ENCODE results near the gene PTPN20. TPM values are rescaled to one million over a fixed set of nuclear protein-coding genes. Genes with fewer than 3 reads are reported as not detected.
A peak's percentile ranks its signal among the peaks of the same experiment; 100 is the strongest.

Gene PTPN20
- total and polyA plus RNA-seq, 11 donors = 4.0 to 18.1 (median 13.3) TPM

- peaks cover 0 to 13% (median 0%) of the 10 kb centered on the region in 12 donors for H3K4me1 ChIP-seq
- DNase-seq = peak in 2 of 5 donors; percentile 28 to 51
- H3K27ac ChIP-seq = peak overlapping the region in 4 of 12 donors; percentile 6 to 84 (median 52)
- H3K4me3 ChIP-seq = no peak overlapping the region
- no peaks in the 10 kb centered on the region for H3K36me3 ChIP-seq
- 21 to 27% (median 26%) methylated on average over 11 to 12 of the region's 12 CpGs for WGBS, 4 donors
- no peaks in the 10 kb centered on the region for H3K9me3 ChIP-seq
- no peaks in the 10 kb centered on the region for H3K27me3 ChIP-seq
- peak; percentile 37 to 87 (median 78) for ATAC-seq
- no peak for TF ChIP-seq POLR2A (IDR thresholded peaks at IDR 0.05)
- intact Hi-C loops (cut with DNase I) = no loop called here
These were observed 127.8 kb downstream of the PTPN20 start for GRCh38 chr10:47038881-47039561.

- Histone ChIP-seq H3K27ac (peak overlapping the region in 4 of 12 donors; percentile 6 to 84 (median 52)), H3K9me3 (no peaks in the 10 kb centered on the region), H3K4me3 (no peak overlapping the region), H3K36me3 (no peaks in the 10 kb centered on the region), H3K4me1 (peaks cover 0 to 13% (median 0%) of the 10 kb centered on the region in 12 donors), H3K27me3 (no peaks in the 10 kb centered on the region)
- TF ChIP-seq POLR2A (IDR thresholded peaks at IDR 0.05) = no peak
- no peak for TF ChIP-seq CTCF (IDR thresholded peaks at IDR 0.05)
- ATAC-seq = no peak
- 37 to 56% (median 45%) methylated on average over 4 of the region's 4 CpGs; no CpG with 5 or more reads in 1 of the 4 donors for WGBS, 4 donors
- intact Hi-C loops (cut with DNase I) = no loop called here
- no peak for DNase-seq
These were observed 128.3 kb downstream of the PTPN20 start for GRCh38 chr10:47039562-47039913.

GRCh38 chr10:47040041-47040491 is 128.8 kb downstream of the PTPN20 start:
- ATAC-seq = no peak
- Histone ChIP-seq H3K4me3 (no peak overlapping the region), H3K27ac (peak overlapping the region in 2 of 12 donors; percentile 43 to 84), H3K36me3 (no peaks in the 10 kb centered on the region), H3K27me3 (no peaks in the 10 kb centered on the region), H3K9me3 (no peaks in the 10 kb centered on the region), H3K4me1 (peaks cover 0 to 13% (median 0%) of the 10 kb centered on the region in 12 donors)
- intact Hi-C loops (cut with DNase I) = no loop called here
- 86 to 94% (median 90%) methylated on average over 8 to 9 of the region's 9 CpGs for WGBS, 4 donors
- peak in 2 of 5 donors; percentile 17 to 19 for DNase-seq
- TF ChIP-seq POLR2A (IDR thresholded peaks at IDR 0.05) (no peak), CTCF (IDR thresholded peaks at IDR 0.05) (no peak)

- DNase-seq = peak in 1 of 5 donors; percentile 7
- WGBS, 4 donors = 86 to 92% (median 91%) methylated on average over 4 of the region's 4 CpGs
- H3K4me1 ChIP-seq = peaks cover 0 to 13% (median 0%) of the 10 kb centered on the region in 12 donors
- intact Hi-C loops (cut with DNase I) = no loop called here
- H3K36me3 ChIP-seq = no peaks in the 10 kb centered on the region
- H3K9me3 ChIP-seq = no peaks in the 10 kb centered on the region
- H3K27ac ChIP-seq = no peak overlapping the region
- no peak overlapping the region for H3K4me3 ChIP-seq
- no peak for ATAC-seq
- H3K27me3 ChIP-seq = no peaks in the 10 kb centered on the region
- TF ChIP-seq CTCF (IDR thresholded peaks at IDR 0.05) (no peak), POLR2A (IDR thresholded peaks at IDR 0.05) (no peak)
These were observed 129.5 kb downstream of the PTPN20 start for GRCh38 chr10:47040681-47041080.
